ENCODE measurements around the gene IZUMO2.
"Not testable (repeated sequence)": the region's sequence is repeated elsewhere in the genome, so short reads cannot be mapped to it uniquely, and the experiment has no call there.

The IZUMO2 gene

DNA sequence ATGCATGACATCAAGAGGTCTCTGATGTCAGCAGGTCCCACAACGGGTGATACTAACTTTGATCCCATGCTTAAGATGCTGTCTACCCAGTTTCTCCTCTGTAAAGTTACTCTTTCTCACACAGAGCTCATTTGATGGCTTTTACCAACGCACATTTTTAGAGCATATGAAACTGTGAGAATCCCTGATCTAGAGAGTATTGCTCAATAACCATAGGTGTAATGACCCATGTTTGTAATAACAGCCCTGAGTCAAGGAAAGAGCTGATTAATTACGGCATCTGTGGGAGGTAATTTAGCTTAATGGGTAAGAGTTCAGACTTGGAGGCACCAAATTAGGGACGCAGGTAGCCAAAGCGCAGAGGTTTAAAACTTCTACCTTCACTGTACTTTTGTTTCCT is 18.0 kb upstream of the IZUMO2 start:
- no peak for FAIRE-seq

DNA sequence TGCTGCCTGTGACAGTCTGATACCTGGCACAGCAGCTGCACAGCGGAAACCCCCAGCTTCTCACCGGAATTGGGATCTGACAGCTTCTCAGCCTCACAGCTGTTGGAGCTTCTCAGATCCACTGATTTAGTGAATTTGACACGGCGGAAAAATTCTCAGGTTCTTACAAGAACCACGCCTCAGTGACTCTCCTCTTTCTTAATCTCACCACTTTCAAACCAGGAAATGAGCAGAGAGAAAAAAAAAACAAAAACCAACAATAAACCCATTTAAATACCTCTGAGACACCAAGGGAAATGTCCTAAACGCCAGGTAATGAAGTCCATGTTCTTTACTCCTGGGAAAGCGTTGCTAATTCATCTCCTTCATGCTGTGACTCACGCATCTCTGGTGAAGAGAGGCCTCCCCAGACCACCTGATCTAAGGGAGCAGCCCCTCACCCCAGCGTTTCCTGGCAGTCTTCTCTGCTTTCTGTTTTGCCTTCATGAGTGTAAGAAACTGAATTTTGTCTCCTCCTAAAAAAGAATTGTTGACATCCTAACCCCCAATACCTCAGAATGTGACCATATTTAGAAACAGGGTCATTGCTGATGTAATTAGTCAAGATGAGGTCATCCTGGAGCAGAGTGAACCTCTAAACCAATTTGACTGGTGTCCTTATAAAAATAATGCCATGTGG is 15.9 kb upstream of the IZUMO2 start:
- no peak for FAIRE-seq

DNA sequence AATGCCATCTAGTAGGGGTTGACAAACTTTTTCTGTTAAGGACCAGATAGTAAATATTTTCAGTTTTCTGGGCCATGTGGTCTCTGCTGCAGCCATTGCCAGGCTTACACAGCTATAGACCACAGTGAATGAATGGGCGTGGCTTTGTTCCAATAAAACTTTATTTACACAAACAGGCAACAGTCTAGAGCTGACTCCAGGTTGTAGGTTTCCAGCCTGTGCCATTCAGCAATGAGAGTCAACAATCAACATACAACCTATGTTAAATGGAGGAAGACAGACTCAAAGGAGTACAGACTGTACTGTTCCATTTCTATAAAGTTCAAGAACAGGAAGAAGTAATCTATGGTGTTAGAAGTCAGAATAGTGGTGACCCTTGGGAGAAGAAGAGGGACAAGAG is 15.2 kb upstream of the IZUMO2 start:
- no peak for FAIRE-seq

DNA sequence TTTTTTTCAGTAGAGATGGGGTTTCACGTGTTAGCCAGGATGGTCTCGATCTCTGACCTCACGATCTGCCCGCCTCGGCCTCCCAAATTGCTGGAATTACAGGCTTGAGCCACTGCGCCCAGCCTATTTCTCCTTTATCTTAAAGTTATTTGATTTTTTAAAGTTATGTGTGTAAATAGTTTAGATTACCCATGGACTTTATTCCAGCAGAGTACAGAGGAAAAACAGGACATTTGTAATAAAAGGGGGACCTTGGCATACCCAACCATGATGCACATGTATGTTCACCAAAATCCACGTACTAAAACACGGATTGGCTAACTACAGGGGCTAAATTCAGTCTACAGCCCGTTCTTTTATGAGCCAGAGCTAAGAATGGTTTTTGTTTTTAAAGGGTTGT is 13.7 kb upstream of the IZUMO2 start:
- no peak for FAIRE-seq

DNA sequence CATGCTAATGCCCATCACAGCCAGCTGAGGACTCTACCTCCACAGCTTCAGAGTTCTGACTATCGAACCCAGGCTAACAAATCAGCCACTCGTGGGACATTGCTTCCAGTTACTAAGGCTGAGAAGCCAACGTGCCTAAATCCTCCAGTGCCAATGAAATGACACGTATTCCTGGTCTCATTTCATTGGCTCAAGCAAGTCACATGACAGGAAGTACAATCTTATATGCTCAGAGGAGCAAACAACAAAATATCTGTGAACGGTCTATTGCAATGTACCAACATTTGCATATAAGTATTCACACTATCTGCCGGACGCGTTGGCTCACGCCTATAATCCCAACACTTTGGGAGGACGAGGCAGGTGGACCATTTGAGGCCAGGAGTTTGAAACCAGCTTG is 12.8 kb upstream of the IZUMO2 start:
- no peak for FAIRE-seq

DNA sequence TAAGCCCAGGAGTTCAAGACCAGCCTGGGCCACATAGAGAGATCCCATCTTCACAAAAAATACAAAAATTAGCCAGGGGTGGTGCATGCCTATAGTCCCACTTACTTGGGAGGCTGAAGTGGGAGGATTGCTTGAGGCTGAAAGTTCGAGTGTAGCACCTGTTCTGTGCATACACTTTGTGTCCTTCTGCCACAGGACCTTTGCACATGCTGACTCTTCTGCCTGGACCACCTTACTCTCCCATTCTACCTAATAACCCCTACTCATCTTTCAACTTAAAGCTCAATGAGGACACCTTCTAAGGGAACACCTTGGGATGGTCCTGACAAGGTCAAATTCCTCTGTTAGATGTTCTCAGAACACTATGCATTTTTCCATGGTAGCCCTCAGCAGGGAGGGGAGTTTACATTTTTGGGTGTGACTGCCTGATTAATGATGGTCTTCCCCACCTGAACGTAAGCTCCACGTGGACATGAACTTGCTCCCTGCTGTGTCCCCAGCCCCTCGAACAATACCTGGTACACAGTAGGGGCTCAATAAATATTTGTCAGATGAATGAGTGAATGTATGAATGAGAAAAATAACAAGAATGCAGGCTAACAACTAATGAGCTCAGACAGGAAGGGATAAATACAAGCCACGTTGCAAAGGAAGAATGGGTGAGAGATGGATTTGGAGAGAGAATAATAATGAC is 11.2 kb upstream of the IZUMO2 start:
- no peak for FAIRE-seq

DNA sequence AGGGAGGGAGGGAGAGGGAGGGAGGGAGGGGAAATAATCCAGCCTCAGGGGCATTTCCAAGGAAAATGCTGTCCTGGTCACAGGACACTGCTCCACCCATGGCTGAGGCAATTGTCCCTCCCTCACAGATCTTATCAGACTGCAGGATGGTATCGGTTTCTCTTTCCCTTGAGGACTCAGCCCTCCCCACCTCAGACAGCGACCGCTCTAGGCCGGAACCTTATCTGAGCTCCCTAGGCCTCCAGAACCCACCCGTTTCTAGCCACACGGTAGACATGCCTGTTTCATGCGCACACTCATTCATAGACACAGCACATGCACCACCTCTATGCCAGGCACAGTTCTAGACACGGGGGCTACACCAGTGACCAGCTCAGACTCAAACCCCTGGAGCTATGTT is 10.0 kb upstream of the IZUMO2 start:
- no peak for FAIRE-seq

DNA sequence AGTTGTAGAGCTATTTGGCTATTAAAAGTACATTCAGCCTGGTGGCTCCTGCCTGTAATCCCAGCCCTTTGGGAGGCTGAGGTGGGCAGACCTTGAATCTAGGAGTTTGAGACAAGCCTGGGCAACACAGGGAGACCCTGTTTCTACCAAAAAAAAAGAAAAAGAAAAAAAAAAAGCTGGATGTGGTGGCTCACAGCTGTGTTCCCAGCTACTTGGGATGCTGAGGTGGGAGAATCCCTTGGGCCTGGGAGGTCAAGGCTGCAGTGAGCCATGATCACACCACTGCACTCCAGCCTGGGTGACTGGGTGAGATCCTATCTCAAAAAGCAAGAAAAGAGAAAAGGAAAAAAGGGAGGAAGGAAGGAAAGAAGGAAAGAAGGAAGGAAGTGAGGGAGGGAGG is 9.6 kb upstream of the IZUMO2 start:
- FAIRE-seq = no peak

DNA sequence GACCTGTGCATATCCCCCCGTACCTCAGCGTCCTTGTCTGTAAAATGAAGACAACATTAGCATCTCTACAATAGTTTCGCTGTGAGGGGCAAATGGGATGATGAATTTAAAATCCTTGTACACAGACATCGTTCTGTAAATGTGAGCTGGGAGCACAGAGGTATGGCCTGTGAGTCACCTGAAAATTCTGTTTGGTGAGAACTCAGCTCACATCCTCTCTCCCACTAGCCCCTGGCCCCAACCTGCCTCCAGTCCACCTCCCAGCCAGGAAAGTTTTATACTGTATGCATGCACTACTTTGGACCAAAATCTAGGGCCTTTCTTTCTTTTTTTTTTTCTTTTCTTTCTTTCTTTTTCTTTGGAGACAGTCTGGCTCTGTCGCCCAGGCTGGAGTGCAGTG is 8.7 kb upstream of the IZUMO2 start:
- FAIRE-seq = no peak

DNA sequence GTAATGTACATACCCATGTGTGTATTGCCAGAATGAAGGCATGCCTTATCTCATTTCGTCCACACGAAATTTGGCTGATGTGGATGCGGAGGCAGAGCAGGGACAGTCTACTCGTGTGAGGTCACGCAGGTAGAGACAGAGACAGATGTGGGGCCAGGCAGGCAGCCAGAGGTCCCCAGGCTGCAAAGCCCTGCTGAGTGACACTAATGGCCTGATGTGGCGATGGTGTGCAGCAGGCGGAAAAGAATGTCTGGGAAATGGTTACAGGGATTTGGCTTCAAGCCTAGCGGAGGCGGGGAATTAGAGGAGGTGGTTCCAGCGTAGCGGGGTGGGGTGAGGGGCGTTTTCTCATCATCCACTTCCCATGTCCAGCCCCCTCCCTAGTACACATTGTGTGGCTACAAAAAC is 4.2 kb upstream of the IZUMO2 start:
- no peak for FAIRE-seq

DNA sequence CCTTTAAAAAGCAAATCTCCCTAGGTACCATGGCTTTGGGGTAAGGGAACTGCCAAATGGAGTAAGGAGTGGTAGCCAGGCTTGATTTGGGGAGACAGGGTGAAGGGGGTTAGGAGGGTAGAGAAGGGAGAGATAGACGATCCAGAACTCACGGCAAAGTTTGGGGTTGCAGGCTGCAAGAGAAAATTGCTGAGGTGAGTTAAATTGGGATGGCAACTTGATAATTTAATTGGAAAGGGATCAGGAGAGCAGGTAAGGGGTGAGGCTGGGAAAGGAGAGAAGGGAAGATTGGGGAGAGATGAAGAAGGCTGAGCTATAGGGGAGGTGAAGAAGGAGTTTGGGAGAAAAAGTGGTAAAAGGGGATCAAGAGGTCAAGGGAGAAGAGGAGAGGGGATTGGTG is 4.0 kb downstream of the IZUMO2 start:
- FAIRE-seq = no peak

DNA sequence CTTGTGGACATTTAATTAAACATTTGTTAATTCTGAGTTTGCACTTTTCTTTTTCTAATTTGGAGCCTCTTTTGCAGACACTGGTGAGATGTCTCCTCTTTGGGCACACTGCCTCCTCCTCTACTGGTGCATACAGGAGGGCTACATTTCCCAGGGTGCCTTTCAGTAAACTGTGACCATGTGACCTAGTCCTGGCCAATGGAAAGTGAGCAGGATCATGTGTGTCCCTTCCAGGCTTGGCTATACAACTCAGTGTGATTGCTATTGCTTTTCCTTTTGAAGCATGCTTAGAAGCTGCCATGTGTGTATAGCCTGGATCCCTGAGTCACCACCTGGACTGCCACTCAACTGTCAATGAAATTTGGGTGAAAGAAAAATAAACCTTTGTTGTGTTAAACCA is 4.5 kb downstream of the IZUMO2 start:
- no peak for FAIRE-seq

DNA sequence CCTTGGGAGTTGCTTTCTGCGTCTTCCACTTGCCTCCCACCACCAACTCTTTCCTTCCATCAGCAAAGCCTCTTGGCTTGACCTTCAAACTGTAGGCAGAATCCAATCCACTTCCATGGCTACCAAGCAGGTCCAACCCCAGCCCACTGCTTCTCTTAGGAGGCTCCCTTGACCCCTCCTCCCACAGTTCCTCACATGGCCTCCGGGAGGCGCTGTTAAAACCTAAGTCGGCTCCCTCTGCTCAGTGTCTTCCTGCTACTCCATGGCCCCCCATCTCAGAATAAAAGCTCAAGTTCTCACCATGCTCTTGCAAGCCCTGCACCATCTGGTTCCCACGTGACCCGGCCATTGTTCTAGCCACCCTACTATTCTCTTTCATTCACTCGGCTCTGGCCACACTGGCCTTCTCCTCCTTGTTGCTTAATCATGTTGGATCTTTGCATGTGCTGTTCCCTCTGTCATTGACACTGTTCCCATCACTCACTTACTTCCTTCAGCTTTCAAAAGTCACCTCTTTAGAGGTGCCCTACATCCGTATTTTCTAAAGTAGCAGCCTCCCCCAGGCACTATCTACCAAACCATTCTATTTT is 7.5 kb downstream of the IZUMO2 start:
- no peak for FAIRE-seq

DNA sequence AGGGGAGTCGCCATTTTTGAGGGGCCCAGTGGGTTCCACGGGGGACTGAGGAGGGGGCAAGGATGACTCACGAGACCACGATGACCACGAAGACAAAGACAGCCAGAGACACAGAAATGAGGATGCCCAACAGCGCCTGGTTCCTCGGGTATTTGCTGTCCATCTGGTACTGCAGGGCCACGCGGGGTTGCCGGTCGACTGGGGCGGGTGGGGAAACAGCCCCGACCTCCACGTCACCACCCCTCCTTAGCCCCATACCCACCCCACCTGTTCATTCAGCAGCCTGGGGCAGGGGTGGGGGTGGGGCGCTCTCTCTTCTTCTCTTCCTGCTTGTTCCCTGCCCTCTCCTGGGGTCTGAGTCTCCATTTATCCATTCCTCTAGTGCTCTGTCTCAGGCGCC is 8.6 kb downstream of the IZUMO2 start:
- no peak for FAIRE-seq

DNA sequence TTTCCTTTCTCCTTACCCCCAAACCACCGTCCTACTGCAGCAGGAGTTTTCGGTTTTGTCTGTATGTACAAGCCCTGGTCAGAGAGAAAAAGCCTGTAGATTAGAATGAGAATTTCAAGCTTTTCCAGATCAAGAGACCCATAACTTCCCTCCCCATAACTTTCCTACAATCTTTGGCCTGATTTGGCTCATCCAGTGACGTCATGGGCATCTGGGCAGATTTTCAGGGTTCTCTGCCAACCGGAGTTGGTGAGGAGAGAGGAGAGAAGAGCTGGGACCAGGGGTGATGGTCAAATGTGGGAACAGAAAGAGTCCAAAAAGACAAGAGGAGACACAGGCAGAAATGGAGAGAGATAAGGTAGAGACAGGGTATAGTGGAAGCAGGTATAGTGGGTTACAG is 10.5 kb downstream of the IZUMO2 start:
- no peak for FAIRE-seq

DNA sequence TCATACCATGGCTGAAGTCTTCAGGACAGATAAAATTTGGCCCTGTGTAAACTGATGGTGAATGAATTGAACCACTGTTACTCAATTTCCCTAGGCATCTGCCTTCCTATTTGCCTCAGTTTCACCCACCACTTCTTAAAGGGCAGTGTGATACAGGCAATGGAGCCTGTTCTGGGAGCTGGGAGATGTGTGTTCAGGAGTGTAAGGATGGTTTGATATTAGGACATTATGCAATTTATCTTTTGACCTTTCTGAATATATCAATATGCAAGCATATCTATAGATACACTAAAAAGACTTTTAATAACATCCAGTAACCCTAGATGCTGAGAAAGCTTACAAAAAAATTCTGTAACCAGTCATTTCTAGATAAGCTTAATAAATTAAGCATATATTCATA is 14.6 kb downstream of the IZUMO2 start:
- FAIRE-seq = no peak

DNA sequence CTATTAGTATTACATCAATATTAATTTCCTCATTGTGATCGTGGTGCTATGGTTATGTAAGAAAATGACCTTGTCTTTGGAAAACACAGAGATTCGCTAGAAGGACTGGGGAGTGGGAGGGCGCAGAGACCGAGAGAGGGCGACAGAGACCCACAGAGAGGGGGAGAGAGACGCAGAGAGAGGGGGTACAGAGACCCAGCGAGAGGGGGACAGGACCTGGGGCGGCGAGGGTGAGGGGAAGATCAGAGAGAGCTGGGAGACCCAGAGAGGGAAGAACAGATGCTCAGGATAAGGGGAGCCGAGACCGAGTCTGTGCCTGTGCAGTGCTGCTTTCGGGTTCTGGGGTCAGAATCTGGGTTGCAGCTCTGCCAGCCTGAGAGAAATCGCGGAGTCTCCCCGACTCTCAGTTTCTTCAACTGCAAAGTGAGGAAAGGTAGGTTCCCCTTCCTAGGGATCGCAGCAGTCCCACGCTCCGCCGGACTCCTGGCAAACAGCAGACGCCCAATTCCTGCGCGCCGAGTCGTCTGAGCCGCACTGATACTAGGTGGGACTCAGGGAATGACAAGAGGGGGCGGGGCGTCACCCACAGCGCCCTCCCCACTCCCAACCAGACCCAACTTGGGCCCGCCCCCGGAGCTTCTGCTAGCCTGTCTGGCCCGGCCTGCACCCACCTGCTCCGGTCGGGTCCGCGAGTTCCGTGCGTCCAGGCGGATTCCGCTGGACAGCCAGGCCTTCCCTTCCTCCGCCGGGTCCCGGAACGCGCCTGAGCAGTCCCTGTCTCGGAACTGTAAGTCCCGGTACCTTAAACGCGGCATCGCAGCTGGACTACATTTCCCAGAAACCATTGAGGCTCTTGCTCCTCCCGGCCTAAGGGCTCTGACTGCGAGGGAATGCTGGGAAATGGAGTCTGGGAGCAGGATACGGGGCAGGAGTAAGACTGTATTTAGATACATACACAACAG is 15.3 kb downstream of the IZUMO2 start:
- no peak for FAIRE-seq

DNA sequence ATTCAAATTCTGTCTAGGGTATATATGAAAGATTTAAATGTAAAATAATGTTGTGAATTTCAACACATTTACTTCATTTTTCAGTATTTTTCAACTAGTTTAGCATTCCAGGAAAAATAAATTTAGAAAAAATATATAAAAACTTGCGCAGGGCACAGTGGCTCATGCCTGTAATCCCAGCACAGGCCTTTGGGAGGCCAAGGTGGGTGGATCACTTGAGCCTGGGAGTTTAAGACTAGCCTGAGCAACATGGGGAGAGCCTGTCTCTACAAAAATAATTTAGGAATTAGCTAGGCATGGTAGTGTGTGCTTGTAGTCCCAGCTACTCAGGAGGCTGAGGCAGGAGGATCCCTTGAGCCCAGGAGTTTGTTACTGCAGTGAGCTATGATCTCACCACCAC is 21.2 kb downstream of the IZUMO2 start:
- not testable (repeated sequence) for FAIRE-seq

DNA sequence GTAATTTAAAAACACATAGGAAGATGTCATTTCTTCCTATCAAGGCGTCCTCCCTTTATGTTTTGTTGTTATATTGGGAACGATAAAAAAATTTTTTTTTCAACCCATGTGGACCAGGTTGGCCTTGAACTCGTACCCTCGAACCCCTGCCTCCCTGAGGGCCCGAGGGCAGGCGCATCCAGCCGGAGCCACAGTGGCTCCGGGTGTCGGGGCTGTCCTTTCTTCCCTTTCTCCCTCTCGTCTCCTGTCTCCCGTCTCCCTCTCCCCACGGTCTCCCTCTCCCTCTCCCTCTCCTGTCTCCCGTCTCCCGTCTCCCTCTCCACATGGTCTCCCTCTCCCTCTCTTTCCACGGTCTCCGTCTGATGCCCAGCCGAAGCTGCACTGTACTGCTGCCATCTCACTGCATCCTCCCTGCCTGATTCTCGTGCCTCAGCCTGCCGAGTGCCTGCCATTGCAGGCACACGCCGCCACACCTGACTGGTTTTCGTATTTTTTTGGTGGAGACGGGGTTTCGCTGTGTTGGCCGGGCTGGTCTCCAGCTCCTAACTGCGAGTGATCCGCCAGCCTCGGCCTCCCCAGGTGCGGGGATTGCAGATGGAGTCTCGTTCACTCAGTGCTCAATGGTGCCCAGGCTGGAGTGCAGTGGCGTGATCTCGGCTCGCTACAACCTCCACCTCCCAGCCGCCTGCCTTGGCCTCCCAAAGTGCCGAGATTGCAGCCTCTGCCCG is 22.8 kb downstream of the IZUMO2 start:
- not testable (repeated sequence) for FAIRE-seq

DNA sequence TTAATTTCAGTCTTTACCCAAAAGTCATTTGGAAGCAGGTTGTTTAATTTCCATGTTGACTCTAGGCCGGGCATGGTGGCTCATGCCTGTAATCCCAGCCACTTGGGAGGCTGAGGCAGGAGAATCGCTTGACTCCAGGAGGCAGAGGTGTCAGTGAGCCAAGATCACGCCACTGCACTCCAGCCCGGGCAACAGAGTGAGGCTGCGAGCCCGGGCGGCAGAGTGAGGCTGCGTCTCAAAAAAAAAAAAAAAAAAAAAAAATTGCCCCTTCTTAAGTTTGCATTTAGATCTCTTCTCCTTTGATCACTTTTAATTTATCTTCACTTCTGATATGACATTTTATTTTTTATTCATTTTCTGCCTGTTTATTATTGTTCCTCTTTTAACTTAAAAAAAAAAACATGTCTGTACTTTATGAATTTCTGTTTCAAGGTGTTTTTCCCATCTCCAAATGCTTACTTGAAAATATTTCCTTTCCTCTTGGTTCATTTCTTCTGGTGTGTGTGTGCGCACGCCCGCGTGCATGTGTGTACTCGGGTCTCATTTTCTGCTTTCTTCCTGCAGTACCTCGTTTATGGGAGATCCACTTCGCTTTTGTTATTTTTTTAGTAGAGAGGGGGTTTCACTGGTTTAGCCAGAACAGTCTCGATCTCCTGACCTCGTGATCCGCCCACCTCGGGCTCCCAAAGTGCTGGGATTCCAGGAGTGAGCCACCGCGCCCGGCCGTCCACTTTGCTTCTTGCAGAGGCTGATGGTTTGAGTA is 26.3 kb downstream of the IZUMO2 start:
- not testable (repeated sequence) for FAIRE-seq

DNA sequence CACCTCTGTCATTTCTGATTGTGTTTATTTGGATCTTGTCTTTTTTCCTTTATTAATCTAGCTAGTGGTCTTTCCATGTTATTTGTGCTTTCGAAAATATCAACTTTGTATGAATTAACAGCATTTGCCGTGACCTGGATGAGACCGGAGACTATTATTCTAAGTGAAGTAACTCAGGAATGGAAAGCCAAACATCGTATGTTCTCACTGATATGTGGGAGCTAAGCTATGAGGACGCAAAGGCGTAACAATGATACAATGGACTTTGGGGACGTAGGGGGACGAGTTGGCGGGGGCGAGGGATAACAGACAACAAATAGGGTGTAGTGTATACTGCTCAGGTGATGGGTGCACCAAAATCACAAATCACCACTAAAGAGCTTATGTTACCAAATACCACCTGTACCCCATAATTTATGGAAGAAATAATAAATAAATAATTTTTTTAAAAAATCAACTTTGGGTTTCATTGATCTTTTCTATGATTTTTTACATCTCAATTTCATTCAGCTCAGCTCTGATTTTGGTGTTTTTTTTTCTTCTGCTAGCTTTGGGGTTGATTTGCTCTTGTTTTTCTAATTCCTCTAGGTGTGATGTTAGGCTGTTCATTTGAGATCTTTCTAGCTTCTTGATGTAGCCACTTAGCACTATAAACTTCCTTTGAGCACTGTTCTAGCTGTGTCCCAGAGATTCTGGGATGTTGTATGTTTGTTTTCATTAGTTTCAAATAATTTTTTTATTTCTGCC is 27.1 kb downstream of the IZUMO2 start:
- FAIRE-seq = not testable (repeated sequence)

All from endometrium (tissue), 2 donors.